CD1c-positive myeloid dendritic cell (primary cell): Measurements from ENCODE around the gene FAM83G.
"Not testable (repeated sequence)": the region's sequence is repeated elsewhere in the genome, so short reads cannot be mapped to it uniquely, and the experiment has no call there.

Source experiments
- DNase-seq: peaks from one replicate; pipeline ENCODE4 v3.0.0-alpha.2; 2016; ENCODE audit errors: extremely low spot score

The FAM83G gene

DNA sequence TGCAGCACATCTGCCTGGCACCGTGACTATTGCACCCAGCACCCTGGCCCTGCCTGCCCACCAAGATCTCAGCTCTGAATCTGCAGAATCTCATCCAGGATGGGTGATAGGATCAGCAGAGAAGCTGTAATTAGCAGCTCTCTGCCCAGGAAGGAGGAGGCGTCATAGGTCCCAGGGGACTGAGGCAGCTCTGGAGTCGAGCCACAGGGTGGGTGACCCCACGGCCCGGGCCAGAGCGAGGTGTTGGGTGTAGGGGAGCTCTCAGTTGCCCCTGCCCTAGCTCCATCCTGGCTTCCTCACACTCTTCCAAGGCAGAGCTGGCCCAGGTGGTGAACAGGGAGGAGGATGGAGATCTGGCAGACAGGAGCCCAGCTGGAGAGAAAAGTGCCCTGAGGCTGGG is 18.2 kb upstream of the FAM83G start:
- no peak for DNase-seq

- no peak for DNase-seq
Measured at GRCh38 chr17:19022128-19022527, 17.6 kb upstream of the FAM83G start.

GRCh38 chr17:19021622-19022083 is 17.1 kb upstream of the FAM83G start:
- DNase-seq, result no peak

- DNase-seq, result not testable (repeated sequence)
Measured at GRCh38 chr17:19021011-19021621, 16.6 kb upstream of the FAM83G start.

GRCh38 chr17:19020016-19020415 is 15.5 kb upstream of the FAM83G start:
- no peak for DNase-seq

DNA sequence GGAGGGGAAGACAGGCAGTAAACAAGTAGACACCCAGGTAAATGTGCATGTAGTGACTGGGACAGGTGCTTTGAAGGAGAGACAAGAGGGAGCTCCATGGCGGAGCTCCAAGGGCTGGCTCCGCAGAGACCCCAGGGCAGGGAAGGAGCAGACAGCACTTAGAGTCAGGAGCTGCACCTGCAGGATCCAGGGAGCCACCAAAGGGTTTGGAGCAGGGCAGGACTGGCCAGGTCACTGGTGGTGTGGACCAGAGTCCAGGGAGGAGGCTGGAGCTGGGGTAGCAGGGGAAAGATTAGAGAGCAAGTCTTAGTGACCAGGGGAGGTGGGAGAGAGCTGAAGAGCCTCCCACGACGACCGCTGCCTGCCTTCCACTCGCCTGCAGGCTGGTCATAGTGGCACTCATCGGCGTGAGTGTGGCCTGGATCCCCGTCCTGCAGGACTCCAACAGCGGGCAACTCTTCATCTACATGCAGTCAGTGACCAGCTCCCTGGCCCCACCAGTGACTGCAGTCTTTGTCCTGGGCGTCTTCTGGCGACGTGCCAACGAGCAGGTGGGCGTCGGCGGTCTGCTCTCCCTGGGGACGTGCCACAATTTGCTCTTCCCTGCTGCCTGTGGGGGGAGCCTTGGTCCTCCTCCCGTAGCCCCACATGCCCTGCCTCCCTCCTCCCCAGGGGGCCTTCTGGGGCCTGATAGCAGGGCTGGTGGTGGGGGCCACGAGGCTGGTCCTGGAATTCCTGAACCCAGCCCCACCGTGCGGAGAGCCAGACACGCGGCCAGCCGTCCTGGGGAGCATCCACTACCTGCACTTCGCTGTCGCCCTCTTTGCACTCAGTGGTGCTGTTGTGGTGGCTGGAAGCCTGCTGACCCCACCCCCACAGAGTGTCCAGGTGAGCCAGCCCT is 14.7 kb upstream of the FAM83G start:
- DNase-seq, result no peak

DNA sequence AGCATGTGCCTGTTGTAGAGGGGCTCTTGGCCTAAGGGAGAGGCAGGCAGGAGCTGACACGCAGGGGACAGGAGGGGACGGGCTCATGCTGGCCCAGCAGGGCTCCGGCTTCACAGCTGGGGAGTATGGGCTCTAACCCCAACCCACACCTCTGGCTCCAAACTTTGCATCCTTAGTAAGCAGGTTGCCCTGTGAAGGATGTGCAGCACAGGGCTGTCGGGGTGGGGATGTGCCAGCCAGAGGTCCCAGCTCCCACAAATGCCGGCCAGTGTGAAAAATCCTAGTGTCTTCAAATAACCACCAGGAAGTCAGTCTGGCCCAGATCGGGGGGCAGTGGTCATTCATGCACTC is 14.0 kb upstream of the FAM83G start:
- no peak for DNase-seq

DNA sequence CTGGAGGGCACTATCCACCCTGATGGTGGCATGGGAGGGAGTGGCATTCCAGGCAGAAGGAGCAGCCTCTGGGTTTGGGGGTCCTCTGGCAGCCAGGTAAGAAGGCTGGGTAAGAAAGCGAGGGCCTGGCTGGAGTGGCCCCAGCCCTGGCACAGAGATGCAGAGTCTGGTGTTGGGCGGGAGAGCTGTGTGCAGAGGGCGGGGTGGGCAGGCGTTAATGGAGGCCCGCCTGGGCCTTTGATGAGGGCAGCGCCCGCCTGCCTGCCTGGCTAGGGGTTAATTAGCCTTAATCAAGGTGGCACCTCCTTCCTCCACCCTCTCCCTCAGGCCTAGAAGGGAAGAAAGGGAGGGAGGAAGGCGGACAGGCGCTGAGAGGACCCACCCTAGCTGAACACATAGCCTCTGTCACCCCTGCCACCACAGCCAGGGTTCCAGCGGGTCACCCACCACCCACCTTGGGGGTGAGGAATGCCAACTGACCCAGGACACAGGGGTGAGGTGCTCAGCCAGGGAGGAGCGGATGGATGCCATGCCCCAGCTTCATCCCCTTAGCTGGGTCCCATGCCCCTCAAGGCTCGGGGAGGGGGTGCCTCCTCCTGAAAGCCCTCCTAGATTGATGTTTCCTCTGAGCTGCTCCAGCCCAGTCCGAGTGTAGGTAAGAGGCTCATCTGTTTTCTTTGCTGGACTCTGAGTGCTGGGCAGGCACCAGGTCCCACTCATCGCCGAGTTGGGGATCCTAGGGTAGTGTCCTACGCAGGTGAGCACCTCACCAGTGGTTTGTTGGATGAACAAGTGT is 13.4 kb upstream of the FAM83G start:
- no peak for DNase-seq

DNA sequence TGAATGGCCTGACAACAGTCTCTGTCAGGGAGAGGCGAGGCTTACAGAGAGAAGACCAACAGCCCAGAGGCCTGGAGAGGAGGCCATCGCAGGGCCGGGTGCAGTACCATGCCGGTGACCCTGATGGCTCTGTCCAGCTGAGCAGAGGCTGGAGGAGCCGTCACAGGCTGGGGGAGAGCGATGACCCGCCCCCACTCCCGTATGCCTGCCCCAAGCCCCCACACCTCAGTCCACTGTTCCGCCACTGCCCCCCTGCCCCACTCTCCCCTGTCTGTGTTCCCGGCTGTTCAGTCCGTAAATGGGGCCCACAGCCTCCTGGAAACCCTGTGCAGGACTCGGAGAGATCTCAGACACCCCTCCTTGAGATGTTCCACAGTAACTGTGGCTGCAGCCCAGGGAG is 12.8 kb upstream of the FAM83G start:
- no peak for DNase-seq

- DNase-seq, result no peak
Measured at GRCh38 chr17:19016881-19017280, 12.3 kb upstream of the FAM83G start.

DNA sequence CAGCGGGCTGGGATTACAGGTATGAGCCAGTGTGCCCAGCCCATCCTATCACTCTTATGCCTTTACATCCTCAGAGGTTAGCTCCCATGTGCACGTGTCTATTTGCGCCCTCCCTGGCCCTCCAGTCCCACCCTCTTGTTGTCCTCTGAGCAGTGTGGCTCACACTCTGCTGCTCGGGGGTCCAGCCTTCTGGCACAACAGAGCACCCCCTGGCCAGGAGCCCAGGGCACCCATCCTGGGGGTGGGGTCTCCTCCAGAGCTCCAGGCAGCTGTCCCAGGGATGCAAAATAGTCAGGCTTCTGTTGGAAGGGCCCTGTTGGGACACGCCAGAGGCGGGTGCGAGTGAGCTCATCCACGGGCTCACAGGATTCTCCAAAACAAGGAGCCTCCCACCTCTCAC is 11.7 kb upstream of the FAM83G start:
- DNase-seq, result no peak

GRCh38 chr17:19015428-19015827 is 10.9 kb upstream of the FAM83G start:
- no peak for DNase-seq

- DNase-seq, result peak; percentile 21
Measured at GRCh38 chr17:19014628-19015215, 10.2 kb upstream of the FAM83G start.

DNA sequence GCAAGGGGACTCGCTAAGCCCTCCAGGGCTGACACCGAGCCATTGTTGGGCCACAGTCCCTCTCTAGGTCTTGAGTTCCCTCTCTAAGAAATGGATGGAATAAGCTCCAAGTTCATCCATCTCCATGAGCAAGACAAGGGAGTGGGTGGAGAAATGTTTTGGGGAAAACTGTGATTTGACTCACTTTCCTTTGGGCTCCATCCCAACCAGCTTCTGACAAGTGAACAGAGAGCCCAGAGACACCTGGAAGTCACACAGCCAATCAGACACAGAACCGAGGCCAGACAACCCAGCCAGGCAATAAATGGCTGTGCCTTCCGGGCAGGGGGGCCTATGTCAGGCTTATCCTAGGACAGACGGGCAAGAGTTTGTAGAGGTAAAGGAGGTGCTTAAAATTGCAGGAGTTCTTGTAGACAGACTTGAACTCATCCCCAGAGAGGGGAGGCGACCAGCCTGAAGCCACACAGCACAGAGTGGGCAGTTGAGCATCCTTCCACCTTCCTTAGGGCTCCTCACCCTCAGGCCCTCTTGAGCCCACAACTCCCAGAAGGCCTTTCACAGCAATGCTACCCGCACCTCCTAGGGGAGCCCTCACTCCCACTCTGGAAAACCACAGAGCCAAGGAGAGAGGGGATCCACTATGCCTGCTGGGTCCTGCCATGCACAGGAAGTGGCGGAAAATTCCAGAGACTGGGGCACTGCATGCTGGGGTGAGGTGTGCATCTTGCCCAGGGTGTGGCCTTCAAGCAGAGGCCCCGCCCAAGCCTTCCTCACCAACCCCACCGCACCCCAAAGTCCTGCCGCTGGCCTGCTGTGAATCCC is 9.5 kb upstream of the FAM83G start:
- no peak for DNase-seq

DNA sequence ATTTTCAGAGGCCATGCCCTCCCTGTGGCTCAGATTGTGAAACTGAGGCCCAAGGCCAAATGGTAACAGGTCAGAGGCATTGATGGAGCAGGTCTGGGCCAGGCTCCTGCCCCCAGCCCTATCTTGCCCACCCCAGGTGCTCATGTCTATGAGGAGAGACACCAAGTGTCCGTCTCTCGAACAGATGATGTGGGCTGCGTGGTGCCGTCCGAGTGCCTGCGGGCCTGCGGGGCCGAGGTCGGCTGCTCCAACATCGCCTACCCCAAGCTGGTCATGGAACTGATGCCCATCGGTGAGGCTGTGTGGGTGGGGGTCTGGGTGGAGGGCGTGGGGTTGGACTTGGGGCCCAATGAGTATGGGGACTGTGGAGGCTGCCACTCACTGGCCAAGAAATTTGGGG is 8.7 kb upstream of the FAM83G start:
- no peak for DNase-seq

DNA sequence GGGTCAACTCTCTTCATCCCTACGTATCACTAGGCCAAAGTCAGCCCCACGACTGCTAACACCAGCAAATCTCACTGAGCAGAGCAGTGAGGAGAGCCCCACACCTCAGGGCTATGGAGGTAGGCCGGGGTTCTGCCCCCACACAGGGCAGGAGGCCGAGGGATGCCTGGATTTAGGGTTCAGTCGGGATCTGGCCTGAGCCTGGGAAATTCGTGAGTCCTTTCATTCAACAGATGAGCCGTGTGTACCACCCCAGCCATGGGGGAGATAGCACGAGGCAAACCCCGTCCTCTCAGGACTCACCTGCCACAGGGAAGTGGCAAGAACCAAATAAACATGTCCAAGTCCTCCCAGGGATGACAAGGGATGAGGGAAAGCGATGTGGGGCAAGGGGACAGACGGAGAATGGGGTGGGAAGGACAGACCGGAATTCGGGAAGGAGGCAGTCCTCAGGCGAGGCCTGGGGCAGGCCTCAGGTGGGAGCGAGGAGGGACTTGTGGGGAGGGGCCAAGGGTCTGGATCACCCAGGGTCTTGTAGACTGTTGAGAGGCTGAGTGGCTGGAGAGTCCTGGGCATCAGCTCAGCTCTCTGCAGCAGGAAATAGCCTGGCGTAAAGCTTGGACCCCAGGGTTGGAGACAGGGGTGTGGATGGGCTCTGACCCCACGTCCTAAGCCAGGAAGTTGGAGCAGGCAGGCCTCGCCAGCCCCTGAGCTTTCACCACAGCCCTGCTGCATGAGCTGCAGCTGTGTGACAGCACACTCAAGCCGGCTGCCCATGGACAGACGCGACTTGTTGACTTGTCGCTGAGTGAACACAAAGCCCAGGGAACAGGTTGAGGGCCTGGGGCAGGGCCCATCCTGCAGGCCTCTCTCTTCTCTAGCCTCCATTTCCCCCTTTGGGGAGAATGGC is 7.9 kb upstream of the FAM83G start:
- no peak for DNase-seq

DNA sequence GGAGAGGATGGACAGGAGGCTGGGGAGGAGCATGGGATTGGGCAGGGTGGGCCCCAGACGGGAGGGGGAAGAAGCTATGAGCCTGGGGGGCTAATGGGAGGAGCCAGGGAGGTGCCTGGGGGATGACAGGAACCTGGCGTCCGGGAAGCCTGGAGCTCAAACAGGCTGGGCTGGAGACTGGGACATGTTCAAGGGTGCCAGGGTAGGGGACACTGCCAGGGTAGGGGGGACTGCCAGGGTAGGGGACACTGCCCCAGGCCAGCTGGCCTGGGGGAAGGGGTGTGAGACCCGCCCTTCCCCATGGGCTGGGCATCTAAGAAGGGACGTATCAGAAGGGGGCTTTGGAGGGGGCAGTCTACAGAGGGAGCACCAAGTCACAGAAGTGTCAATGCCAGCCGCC is 7.0 kb upstream of the FAM83G start:
- no peak for DNase-seq

GRCh38 chr17:19010729-19011505 is 6.4 kb upstream of the FAM83G start:
- DNase-seq, result no peak

- no peak for DNase-seq
Measured at GRCh38 chr17:19009970-19010369, 5.4 kb upstream of the FAM83G start.
